ENCODE data around the gene CRYBG2. TPM values are rescaled to one million over a fixed set of nuclear protein-coding genes. Genes with fewer than 3 reads are reported as not detected.
A peak's percentile ranks its signal among the peaks of the same experiment; 100 is the strongest.
"Not testable (repeated sequence)": the region's sequence is repeated elsewhere in the genome, so short reads cannot be mapped to it uniquely, and the experiment has no call there.

CRYBG2 gene
- total RNA-seq, 1 experiment from 2014 or later = 21.1 TPM

DNA sequence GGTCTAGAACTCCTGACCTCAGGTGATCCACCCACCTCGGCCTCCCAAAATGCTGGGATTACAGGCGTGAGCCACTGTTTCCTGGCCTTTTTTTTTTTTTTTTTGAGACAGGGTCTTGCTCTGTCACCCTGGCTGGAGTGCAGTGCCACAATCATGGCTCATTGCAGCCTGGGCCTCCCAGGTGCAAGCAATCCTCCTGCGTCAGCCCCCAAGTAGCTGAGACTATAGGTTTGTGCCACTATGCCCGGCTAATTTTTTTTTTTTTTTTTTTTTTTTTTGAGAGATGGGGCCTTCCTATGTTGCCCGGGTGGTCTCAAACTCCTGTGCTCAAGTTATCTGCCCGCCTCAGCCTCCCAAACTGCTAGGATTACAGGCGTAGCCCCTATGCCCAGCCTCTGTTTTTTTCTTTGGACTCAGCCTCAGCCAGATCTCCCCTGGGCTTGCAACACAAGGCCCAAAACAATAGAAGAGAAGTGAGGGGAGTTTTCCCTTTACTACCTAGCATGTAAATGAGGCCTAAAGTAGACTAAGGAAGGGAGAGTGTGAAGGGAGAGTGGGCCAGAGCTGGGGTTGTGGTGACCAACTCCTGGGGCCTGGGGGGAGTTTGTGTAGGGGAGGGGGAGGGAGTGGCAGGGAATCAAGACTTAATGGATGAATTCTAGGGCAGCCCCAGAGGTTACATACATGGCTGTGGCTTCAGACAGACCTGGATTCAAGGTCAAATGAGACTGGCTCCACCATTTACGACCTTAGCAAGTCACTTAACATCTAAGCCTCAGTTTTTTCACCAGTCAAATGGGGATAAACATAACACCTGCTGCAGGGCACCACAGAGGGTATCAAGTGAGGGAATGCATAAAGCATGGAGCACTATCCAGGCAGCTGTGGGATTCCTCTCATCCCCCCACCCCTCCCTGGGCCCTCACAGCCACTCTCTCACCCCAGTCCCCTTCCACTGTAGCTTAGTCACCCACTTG, 37.8 kb downstream of the CRYBG2 start:
- Mint-ChIP-seq H3K36me3 (peaks cover under 1% of the 10 kb centered on the region), H3K4me3 (no peak overlapping the region), H3K27me3 (ENCODE audit: low read depth) (peaks cover 17% of the 10 kb centered on the region), H3K9me3 (no peaks in the 10 kb centered on the region), H3K27ac (peak overlapping the region; percentile 57; the same call in 1 of the 2 replicates), H3K4me1 (peaks cover 29% of the 10 kb centered on the region)
- ChIA-PET POLR2A (interaction anchor here (0.6 kb wide), 2 partner anchors 114 to 280 kb away, joined by 3 to 5 read pairs; no protein-coding TSS in a partner anchor), CTCF (interaction anchor here (1.3 to 11.1 kb wide), 4 partner anchors 32 to 126 kb away, joined by 5 to 306 read pairs (median 12); partner anchors contain the start of genes CATSPER4 and SH3BGRL3)
- DNase-seq (ENCODE audit: low spot score) (no peak), ATAC-seq (no peak)
- TF ChIP-seq AR (CRISPR knock-in tag; IDR thresholded peaks at IDR 0.05) = no peak

GRCh38 chr1:26314501-26314900, 39.4 kb downstream of the CRYBG2 start:
- TF ChIP-seq ZNF416 (CRISPR knock-in tag; IDR thresholded peaks at IDR 0.05) (no peak), KAT7 (CRISPR knock-in tag; IDR thresholded peaks at IDR 0.05; ENCODE audit: borderline replicate concordance) (no peak), GRHL2 (CRISPR knock-in tag; IDR thresholded peaks at IDR 0.05; ENCODE audit: insufficient replicate concordance, severe bottlenecking) (no peak), ESRRA (CRISPR knock-in tag; IDR thresholded peaks at IDR 0.05; ENCODE audit: borderline replicate concordance) (no peak), ELF4 (CRISPR knock-in tag; IDR thresholded peaks at IDR 0.05; ENCODE audit: low read depth) (no peak), SMAD4 (CRISPR knock-in tag; IDR thresholded peaks at IDR 0.05) (no peak), TEAD4 (CRISPR knock-in tag; IDR thresholded peaks at IDR 0.05) (no peak), NR2C2 (CRISPR knock-in tag; IDR thresholded peaks at IDR 0.05) (no peak), SOX15 (CRISPR knock-in tag; IDR thresholded peaks at IDR 0.05) (no peak), CDX4 (CRISPR knock-in tag; IDR thresholded peaks at IDR 0.05; ENCODE audit: borderline replicate concordance) (no peak), RELA (CRISPR knock-in tag; IDR thresholded peaks at IDR 0.05; ENCODE audit: borderline replicate concordance) (no peak), NR1H2 (CRISPR knock-in tag; IDR thresholded peaks at IDR 0.05) (no peak), PRRX2 (CRISPR knock-in tag; IDR thresholded peaks at IDR 0.05) (no peak), IRF2 (CRISPR knock-in tag; IDR thresholded peaks at IDR 0.05; ENCODE audit: borderline replicate concordance, low read depth) (no peak), HMGA2 (CRISPR knock-in tag; IDR thresholded peaks at IDR 0.05) (no peak), TEAD1 (CRISPR knock-in tag; IDR thresholded peaks at IDR 0.05) (no peak), NFE2L1 (CRISPR knock-in tag; IDR thresholded peaks at IDR 0.05) (no peak), CBFB (CRISPR knock-in tag; IDR thresholded peaks at IDR 0.05; ENCODE audit: low read depth) (no peak)
- TF ChIP-seq, protein P1, sequence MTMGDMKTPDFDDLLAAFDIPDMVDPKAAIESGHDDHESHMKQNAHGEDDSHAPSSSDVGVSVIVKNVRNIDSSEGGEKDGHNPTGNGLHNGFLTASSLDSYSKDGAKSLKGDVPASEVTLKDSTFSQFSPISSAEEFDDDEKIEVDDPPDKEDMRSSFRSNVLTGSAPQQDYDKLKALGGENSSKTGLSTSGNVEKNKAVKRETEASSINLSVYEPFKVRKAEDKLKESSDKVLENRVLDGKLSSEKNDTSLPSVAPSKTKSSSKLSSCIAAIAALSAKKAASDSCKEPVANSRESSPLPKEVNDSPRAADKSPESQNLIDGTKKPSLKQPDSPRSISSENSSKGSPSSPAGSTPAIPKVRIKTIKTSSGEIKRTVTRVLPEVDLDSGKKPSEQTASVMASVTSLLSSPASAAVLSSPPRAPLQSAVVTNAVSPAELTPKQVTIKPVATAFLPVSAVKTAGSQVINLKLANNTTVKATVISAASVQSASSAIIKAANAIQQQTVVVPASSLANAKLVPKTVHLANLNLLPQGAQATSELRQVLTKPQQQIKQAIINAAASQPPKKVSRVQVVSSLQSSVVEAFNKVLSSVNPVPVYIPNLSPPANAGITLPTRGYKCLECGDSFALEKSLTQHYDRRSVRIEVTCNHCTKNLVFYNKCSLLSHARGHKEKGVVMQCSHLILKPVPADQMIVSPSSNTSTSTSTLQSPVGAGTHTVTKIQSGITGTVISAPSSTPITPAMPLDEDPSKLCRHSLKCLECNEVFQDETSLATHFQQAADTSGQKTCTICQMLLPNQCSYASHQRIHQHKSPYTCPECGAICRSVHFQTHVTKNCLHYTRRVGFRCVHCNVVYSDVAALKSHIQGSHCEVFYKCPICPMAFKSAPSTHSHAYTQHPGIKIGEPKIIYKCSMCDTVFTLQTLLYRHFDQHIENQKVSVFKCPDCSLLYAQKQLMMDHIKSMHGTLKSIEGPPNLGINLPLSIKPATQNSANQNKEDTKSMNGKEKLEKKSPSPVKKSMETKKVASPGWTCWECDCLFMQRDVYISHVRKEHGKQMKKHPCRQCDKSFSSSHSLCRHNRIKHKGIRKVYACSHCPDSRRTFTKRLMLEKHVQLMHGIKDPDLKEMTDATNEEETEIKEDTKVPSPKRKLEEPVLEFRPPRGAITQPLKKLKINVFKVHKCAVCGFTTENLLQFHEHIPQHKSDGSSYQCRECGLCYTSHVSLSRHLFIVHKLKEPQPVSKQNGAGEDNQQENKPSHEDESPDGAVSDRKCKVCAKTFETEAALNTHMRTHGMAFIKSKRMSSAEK (CRISPR knock-in tag; IDR thresholded peaks at IDR 0.05; ENCODE audit: borderline replicate concordance) = no peak
- TF ChIP-seq, protein P2, sequence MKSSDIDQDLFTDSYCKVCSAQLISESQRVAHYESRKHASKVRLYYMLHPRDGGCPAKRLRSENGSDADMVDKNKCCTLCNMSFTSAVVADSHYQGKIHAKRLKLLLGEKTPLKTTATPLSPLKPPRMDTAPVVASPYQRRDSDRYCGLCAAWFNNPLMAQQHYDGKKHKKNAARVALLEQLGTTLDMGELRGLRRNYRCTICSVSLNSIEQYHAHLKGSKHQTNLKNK (CRISPR knock-in tag; IDR thresholded peaks at IDR 0.05) = no peak
- H3K4me3 Mint-ChIP-seq = no peak overlapping the region
- no peak for ATAC-seq
- CTCF ChIA-PET = interaction anchor here (0.6 to 11.1 kb wide), 4 partner anchors 30 to 170 kb away, joined by 3 to 306 read pairs (median 4); partner anchors contain the start of gene SH3BGRL3
- no peaks in the 10 kb centered on the region for H3K36me3 Mint-ChIP-seq
- no peak overlapping the region for H3K27ac Mint-ChIP-seq
- POLR2A ChIA-PET = no interaction called here
- DNase-seq (ENCODE audit: low spot score) = no peak
- H3K4me1 Mint-ChIP-seq = peaks cover 27% of the 10 kb centered on the region
- H3K27me3 Mint-ChIP-seq (ENCODE audit: low read depth) = peaks cover 17% of the 10 kb centered on the region
- H3K9me3 Mint-ChIP-seq = no peaks in the 10 kb centered on the region

- not testable (repeated sequence) for H3K36me3 Mint-ChIP-seq; H3K9me3 Mint-ChIP-seq; DNase-seq (ENCODE audit: low spot score); H3K27me3 Mint-ChIP-seq (ENCODE audit: low read depth); H3K4me3 Mint-ChIP-seq; ATAC-seq
- CTCF ChIA-PET = interaction anchor here (0.6 to 5.2 kb wide), 11 partner anchors 13 to 977 kb away, joined by 3 to 42 read pairs (median 4); partner anchors contain the start of genes CEP85, SH3BGRL3 and ZNF593
- POLR2A ChIA-PET = interaction anchor here (0.7 kb wide), 2 partner anchors 15 to 121 kb away, joined by 5 to 7 read pairs; no protein-coding TSS in a partner anchor
- peak overlapping the region; percentile 19 for H3K27ac Mint-ChIP-seq
- peaks cover 23% of the 10 kb centered on the region for H3K4me1 Mint-ChIP-seq
Measured at GRCh38 chr1:26307966-26308899, 45.7 kb downstream of the CRYBG2 start.

All from WTC11 (cell line).